KMS-11 (cell line): ENCODE results near the gene HSPA1B.
A peak's percentile ranks its signal among the peaks of the same experiment; 100 is the strongest.

Source experiments
- H2AFZ ChIP-seq: fragments of 200-600 bp; sonication (generic); 2 replicates; pipeline ENCODE4 v1.6.1; 2016; ENCODE audit warnings: antibody characterized with exemption, mixed run types, low read depth
- H3K27ac ChIP-seq: fragments of 200-600 bp; sonication (generic); 2 replicates; pipeline ENCODE4 v1.6.1; 2016; ENCODE audit warnings: mild to moderate bottlenecking, mixed run types
- H3K27me3 ChIP-seq: fragments of 200-600 bp; sonication (generic); 2 replicates; pipeline ENCODE4 v1.6.1; 2017; ENCODE audit warnings: mild to moderate bottlenecking, low read depth, mixed run types, moderate library complexity; ENCODE audit not compliant: insufficient read depth
- H3K36me3 ChIP-seq: fragments of 200-600 bp; sonication (generic); 2 replicates; pipeline ENCODE4 v1.6.1; 2017; ENCODE audit warnings: mild to moderate bottlenecking, mixed run types; ENCODE audit not compliant: insufficient read depth
- H3K4me1 ChIP-seq: fragments of 200-600 bp; sonication (generic); 2 replicates; pipeline ENCODE4 v1.6.1; 2016; ENCODE audit warnings: mild to moderate bottlenecking, low read depth, mixed run types; ENCODE audit not compliant: poor library complexity, severe bottlenecking
- H3K4me2 ChIP-seq: fragments of 200-600 bp; sonication (generic); 2 replicates; pipeline ENCODE4 v1.7.0; 2016; ENCODE audit warnings: mild to moderate bottlenecking, mixed run types
- H3K4me3 ChIP-seq: fragments of 200-600 bp; sonication (generic); IDR thresholded peaks from 2 replicates; pipeline ENCODE4 v1.6.1; 2017; ENCODE audit warnings: low read depth, low read length, mixed read lengths; ENCODE audit not compliant: insufficient read depth
- H3K79me2 ChIP-seq: fragments of 200-600 bp; sonication (generic); 2 replicates; pipeline ENCODE4 v1.6.1; 2016; ENCODE audit warnings: low read depth, mixed run types; ENCODE audit not compliant: insufficient read depth
- H3K9ac ChIP-seq: fragments of 200-600 bp; sonication (generic); 2 replicates; pipeline ENCODE4 v1.6.1; 2016; ENCODE audit warnings: mild to moderate bottlenecking, mixed run types
- H4K20me1 ChIP-seq: fragments of 200-600 bp; sonication (generic); 2 replicates; pipeline ENCODE4 v1.6.1; 2016; ENCODE audit warnings: mild to moderate bottlenecking, mixed run types; ENCODE audit not compliant: insufficient read depth
- CTCF ChIP-seq: fragments of 200-600 bp; sonication (generic); conservative IDR thresholded peaks from 2 replicates; pipeline ENCODE4 v1.6.1; 2017; ENCODE audit warnings: low read depth, mild to moderate bottlenecking, antibody characterized with exemption, low read length, moderate library complexity, mixed read lengths

Gene HSPA1B

GRCh38 chr6:31827286-31828079 lies at the start of gene HSPA1B:
Gene HSPA1B, plus strand, starts transcription at chr6:31827738. Its CDS starts 213 bp downstream, at chr6:31827951.
- Histone ChIP-seq H3K27me3 (no peaks in the 10 kb centered on the region), H3K9ac (peak within 1 kb of the TSS; percentile 55; the same call in 1 of the 2 replicates), H3K4me3 (no peak within 1 kb of the TSS), H2AFZ (peak within 1 kb of the TSS; percentile 36), H3K27ac (peak within 1 kb of the TSS; percentile 71), H3K79me2 (peaks cover 37% of the 10 kb centered on the region), H3K4me1 (peaks cover 48% of the 10 kb centered on the region), H4K20me1 (no peaks in the 10 kb centered on the region), H3K36me3 (no peaks in the 10 kb centered on the region), H3K4me2 (peak within 1 kb of the TSS; percentile 79)
- TF ChIP-seq CTCF: no peak

- peak overlapping the region; percentile 79 for H3K27ac ChIP-seq
- H3K4me1 ChIP-seq: peaks cover 40% of the 10 kb centered on the region
- no peaks in the 10 kb centered on the region for H3K27me3 ChIP-seq
- TF ChIP-seq CTCF: no peak
- H3K9ac ChIP-seq: no peak overlapping the region; the same call in 1 of the 2 replicates
- no peaks in the 10 kb centered on the region for H3K79me2 ChIP-seq
- H2AFZ ChIP-seq: no peak overlapping the region
- H3K4me2 ChIP-seq: peak overlapping the region; percentile 89; the same call in 1 of the 2 replicates
- H3K36me3 ChIP-seq: peaks cover 5% of the 10 kb centered on the region; the same call in 1 of the 2 replicates
- H3K4me3 ChIP-seq: no peak overlapping the region
- H4K20me1 ChIP-seq: no peaks in the 10 kb centered on the region
Observed at GRCh38 chr6:31778193-31778592, 49.3 kb upstream of the HSPA1B start.

GRCh38 chr6:31778999-31779885 lies 48.3 kb upstream of the HSPA1B start:
- Histone ChIP-seq H3K27me3 (no peaks in the 10 kb centered on the region), H3K27ac (no peak overlapping the region; the same call in 1 of the 2 replicates), H3K36me3 (peaks cover 5% of the 10 kb centered on the region; the same call in 1 of the 2 replicates), H2AFZ (no peak overlapping the region), H3K4me3 (no peak overlapping the region), H3K79me2 (no peaks in the 10 kb centered on the region), H3K4me1 (peaks cover 40% of the 10 kb centered on the region), H4K20me1 (no peaks in the 10 kb centered on the region), H3K9ac (no peak overlapping the region), H3K4me2 (no peak overlapping the region)
- TF ChIP-seq CTCF: no peak

GRCh38 chr6:31779908-31780307 lies 47.6 kb upstream of the HSPA1B start:
- Histone ChIP-seq H2AFZ (no peak overlapping the region), H3K36me3 (peaks cover 5% of the 10 kb centered on the region; the same call in 1 of the 2 replicates), H3K27me3 (no peaks in the 10 kb centered on the region), H3K4me2 (no peak overlapping the region), H3K9ac (no peak overlapping the region), H4K20me1 (no peaks in the 10 kb centered on the region), H3K4me3 (no peak overlapping the region), H3K4me1 (peaks cover 40% of the 10 kb centered on the region), H3K27ac (no peak overlapping the region), H3K79me2 (no peaks in the 10 kb centered on the region)
- no peak for TF ChIP-seq CTCF
